GM11168 (cell line): ENCODE measurements around the gene TMEM138.

Source experiments
- in situ Hi-C: fragments of 300-500 bp; cut with MboI; formaldehyde crosslinking; loops from one replicate; pipeline ENCODE4 v1.12.0; 2022; ENCODE audit warnings: low sequenced_read_pairs; ENCODE audit not compliant: unreplicated experiment

Gene TMEM138

GRCh38 chr11:61361741-61362541 lies at the start of gene TMEM138, which contains the start of gene CYB561A3:
Gene TMEM138, plus strand, starts transcription at chr11:61362374. Its CDS starts 2,017 bp downstream, at chr11:61364391.
Gene CYB561A3, minus strand, starts transcription at chr11:61361882. Its CDS starts 5,169 bp downstream, at chr11:61356713.
- in situ Hi-C loops = no loop called here

- in situ Hi-C loops = no loop called here
Observed at GRCh38 chr11:61315260-61315659, 46.9 kb upstream of the TMEM138 start.

- in situ Hi-C loops = no loop called here
Observed at GRCh38 chr11:61325649-61326414, 36.3 kb upstream of the TMEM138 start.

- in situ Hi-C loops = no loop called here
Observed at GRCh38 chr11:61327669-61328071, 34.5 kb upstream of the TMEM138 start.

- in situ Hi-C loops = no loop called here
Observed at GRCh38 chr11:61328351-61328750, 33.8 kb upstream of the TMEM138 start.

- in situ Hi-C loops = no loop called here
Observed at GRCh38 chr11:61329871-61330270, 32.3 kb upstream of the TMEM138 start.

- in situ Hi-C loops = no loop called here
Observed at GRCh38 chr11:61331651-61332050, 30.5 kb upstream of the TMEM138 start.

GRCh38 chr11:61332281-61332796 lies 29.8 kb upstream of the TMEM138 start:
- in situ Hi-C loops = no loop called here

- in situ Hi-C loops = no loop called here
Observed at GRCh38 chr11:61332797-61333549, 29.2 kb upstream of the TMEM138 start, which contains the start of the genes DDB1 and TKFC. Gene DDB1, minus strand, starts transcription at chr11:61333105. Its CDS starts 137 bp downstream, at chr11:61332968. Gene TKFC, plus strand, starts transcription at chr11:61333228. Its CDS starts 1,501 bp downstream, at chr11:61334729.

GRCh38 chr11:61333550-61334433 lies 28.4 kb upstream of the TMEM138 start:
- in situ Hi-C loops = no loop called here

- in situ Hi-C loops = loop anchor here (5.0 kb wide), 1 partner anchor 53 kb away; no protein-coding TSS in a partner anchor
Observed at GRCh38 chr11:61334434-61335354, 27.5 kb upstream of the TMEM138 start.

- in situ Hi-C loops = loop anchor here (5.0 kb wide), 1 partner anchor 52 kb away; no protein-coding TSS in a partner anchor
Observed at GRCh38 chr11:61335355-61335710, 26.8 kb upstream of the TMEM138 start.

- in situ Hi-C loops = loop anchor here (5.0 kb wide), 1 partner anchor 51 kb away; no protein-coding TSS in a partner anchor
Observed at GRCh38 chr11:61336171-61336935, 25.8 kb upstream of the TMEM138 start.

- in situ Hi-C loops = loop anchor here (5.0 kb wide), 1 partner anchor 49 kb away; no protein-coding TSS in a partner anchor
Observed at GRCh38 chr11:61337706-61338470, 24.3 kb upstream of the TMEM138 start.

GRCh38 chr11:61338783-61339489 lies 23.2 kb upstream of the TMEM138 start:
- in situ Hi-C loops = loop anchor here (5.0 kb wide), 1 partner anchor 48 kb away; no protein-coding TSS in a partner anchor

GRCh38 chr11:61339490-61339878 lies 22.7 kb upstream of the TMEM138 start:
- in situ Hi-C loops = loop anchor here (5.0 kb wide), 1 partner anchor 48 kb away; no protein-coding TSS in a partner anchor
